Fibroblast of the aortic adventitia (primary cell): Measurements from ENCODE around the gene C2CD4C. TPM values are rescaled to one million over a fixed set of nuclear protein-coding genes. Genes with fewer than 3 reads are reported as not detected.
"Not testable (repeated sequence)": the region's sequence is repeated elsewhere in the genome, so short reads cannot be mapped to it uniquely, and the experiment has no call there.

Experiments
- DNase-seq: peaks from one replicate; pipeline ENCODE4 v3.0.0-alpha.2; 2010; ENCODE audit warnings: low read depth
- H3K4me3 ChIP-seq: 2 replicates; pipeline ENCODE4 v1.5.1; 2011; ENCODE audit warnings: low read depth, mild to moderate bottlenecking, control low read depth, low read length, moderate library complexity
- total RNA-seq: library from RNA; depleted of rRNA; stranded (reverse); fragments of >200 nt; gene quantifications from 2 replicates; pipeline ENCODE4 v1.2.3, GENCODE V29; 2012; ENCODE audit warnings: low replicate concordance
- TF ChIP-seq, protein P1 (sequence below): IDR thresholded peaks from 2 replicates; pipeline ENCODE4 v1.5.1; 2011; ENCODE audit warnings: mild to moderate bottlenecking, low read length, control low read depth, inconsistent platforms; ENCODE audit not compliant: insufficient read depth

The C2CD4C gene
- total RNA-seq, 1 donor: not detected

DNA sequence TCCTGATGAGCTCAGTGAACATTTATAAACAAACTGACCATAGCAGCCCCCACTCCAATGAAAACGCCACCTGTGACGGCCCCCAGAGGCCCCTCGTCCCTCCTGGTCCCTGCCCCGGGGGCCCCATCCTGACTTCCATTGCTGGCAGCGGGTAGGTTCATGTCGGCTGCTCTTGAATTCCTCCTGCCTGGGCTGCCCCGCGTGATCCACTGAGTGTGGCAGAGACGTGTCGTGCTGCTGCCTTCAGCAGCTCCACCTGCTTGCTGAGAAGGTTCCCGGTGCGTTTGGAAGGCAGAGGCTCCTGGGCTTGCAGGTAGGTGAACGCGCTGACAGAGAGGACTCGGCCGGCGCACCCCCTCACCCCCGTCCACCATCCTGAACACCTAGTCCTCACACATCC, 11.6 kb downstream of the C2CD4C start:
- TF ChIP-seq, protein P1, sequence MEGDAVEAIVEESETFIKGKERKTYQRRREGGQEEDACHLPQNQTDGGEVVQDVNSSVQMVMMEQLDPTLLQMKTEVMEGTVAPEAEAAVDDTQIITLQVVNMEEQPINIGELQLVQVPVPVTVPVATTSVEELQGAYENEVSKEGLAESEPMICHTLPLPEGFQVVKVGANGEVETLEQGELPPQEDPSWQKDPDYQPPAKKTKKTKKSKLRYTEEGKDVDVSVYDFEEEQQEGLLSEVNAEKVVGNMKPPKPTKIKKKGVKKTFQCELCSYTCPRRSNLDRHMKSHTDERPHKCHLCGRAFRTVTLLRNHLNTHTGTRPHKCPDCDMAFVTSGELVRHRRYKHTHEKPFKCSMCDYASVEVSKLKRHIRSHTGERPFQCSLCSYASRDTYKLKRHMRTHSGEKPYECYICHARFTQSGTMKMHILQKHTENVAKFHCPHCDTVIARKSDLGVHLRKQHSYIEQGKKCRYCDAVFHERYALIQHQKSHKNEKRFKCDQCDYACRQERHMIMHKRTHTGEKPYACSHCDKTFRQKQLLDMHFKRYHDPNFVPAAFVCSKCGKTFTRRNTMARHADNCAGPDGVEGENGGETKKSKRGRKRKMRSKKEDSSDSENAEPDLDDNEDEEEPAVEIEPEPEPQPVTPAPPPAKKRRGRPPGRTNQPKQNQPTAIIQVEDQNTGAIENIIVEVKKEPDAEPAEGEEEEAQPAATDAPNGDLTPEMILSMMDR: no peak
- DNase-seq: no peak
- no peak overlapping the region for H3K4me3 ChIP-seq

- H3K4me3 ChIP-seq: no peak overlapping the region
- DNase-seq: no peak
- TF ChIP-seq, protein P1: no peak
These were observed 13.5 kb downstream of the C2CD4C start for GRCh38 chr19:395467-395866.

DNA sequence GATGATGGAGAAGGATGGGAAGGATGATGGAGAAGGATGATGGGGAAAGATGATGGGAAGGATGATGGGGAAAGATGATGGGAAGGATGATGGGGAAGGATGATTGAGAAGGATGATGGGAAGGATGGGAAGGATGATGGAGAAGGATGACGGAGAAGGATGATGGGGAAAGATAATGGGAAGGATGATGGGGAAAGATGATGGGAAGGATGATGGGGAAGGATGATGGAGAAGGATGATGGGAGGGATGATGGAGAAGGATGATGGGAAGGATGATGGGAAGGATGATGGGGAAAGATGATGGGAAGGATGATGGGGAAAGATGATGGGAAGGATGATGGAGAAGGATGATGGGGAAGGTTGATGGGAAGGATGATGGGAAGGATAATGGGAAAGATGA, 14.1 kb downstream of the C2CD4C start:
- H3K4me3 ChIP-seq, DNase-seq: not testable (repeated sequence)

GRCh38 chr19:393560-393959, 15.4 kb downstream of the C2CD4C start:
- not testable (repeated sequence) for H3K4me3 ChIP-seq, DNase-seq

- no peak for DNase-seq
- H3K4me3 ChIP-seq: no peak overlapping the region
- TF ChIP-seq, protein P1: no peak
These were observed 16.5 kb downstream of the C2CD4C start for GRCh38 chr19:392375-392970.

- TF ChIP-seq, protein P1: no peak
- no peak for DNase-seq
- H3K4me3 ChIP-seq: no peak overlapping the region
These were observed 17.1 kb downstream of the C2CD4C start for GRCh38 chr19:391726-392374.

DNA sequence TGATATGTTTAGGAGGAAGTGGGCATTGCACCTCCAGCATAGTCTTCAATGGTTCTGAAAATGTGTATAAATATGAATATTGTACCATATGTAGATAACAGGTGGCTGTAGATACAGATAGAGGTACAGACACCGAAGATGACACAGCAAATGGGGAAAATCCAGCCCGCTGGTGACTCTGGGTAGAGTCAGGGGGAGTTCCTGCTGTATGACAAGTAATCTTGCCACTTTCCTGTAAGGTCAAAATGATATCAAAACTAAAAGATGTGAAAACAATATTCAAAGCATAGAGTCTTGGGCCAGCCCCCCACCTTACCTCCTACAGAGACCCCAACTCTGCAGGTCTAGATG, 17.8 kb downstream of the C2CD4C start:
- no peak for DNase-seq
- H3K4me3 ChIP-seq: no peak overlapping the region
- TF ChIP-seq, protein P1: no peak
